K562 (cell line): Measurements from ENCODE around the gene C6orf89. TPM values are rescaled to one million over a fixed set of nuclear protein-coding genes. Genes with fewer than 3 reads are reported as not detected.
A peak's percentile ranks its signal among the peaks of the same experiment; 100 is the strongest.

ENCODE experiments used
- ATF7 ChIP-seq: fragments of 450-650 bp; IDR thresholded peaks from 2 replicates; pipeline ENCODE4 v1.7.1; 2014; ENCODE audit warnings: mild to moderate bottlenecking, moderate library complexity
- C11orf30 ChIP-seq: fragments of 450-650 bp; IDR thresholded peaks from 2 replicates; pipeline ENCODE4 v1.6.1; 2016; ENCODE audit warnings: low read depth, mild to moderate bottlenecking
- CAMTA2 ChIP-seq: fragments of 250-450 bp; sonication (Bioruptor Pico); conservative IDR thresholded peaks from 2 replicates; pipeline ENCODE4 v1.5.1; 2022
- CSDE1 ChIP-seq, 2 experiments: fragments of 450-650 bp; IDR thresholded peaks; 2 replicates each; pipeline ENCODE4 v1.6.1; 2016; ENCODE audit warnings: mild to moderate bottlenecking in 1 of 2
- FOXP1 ChIP-seq: sonication (generic); formaldehyde crosslinking; IDR thresholded peaks from 2 replicates; pipeline ENCODE4 v1.8.0; 2022; ENCODE audit warnings: mild to moderate bottlenecking, missing genetic modification reagents
- GTF2F1 ChIP-seq: IDR thresholded peaks from 2 replicates; pipeline ENCODE4 v1.6.1; 2011; ENCODE audit warnings: low read depth, low read length, improper control_type of control experiment
- HDGF ChIP-seq: fragments of 450-650 bp; IDR thresholded peaks from 2 replicates; pipeline ENCODE4 v1.6.1; 2016
- JUND ChIP-seq, 2 experiments: IDR thresholded peaks; 2 replicates in 1 of 2; 3 replicates in 1 of 2; pipeline ENCODE4 v1.6.1; 2011; ENCODE audit warnings: borderline replicate concordance in 2 of 2, low read depth in 2 of 2, low read length in 2 of 2, improper control_type of control experiment in 1 of 2, missing biosample characterization in 1 of 2, missing genetic modification characterization in 1 of 2, missing genetic modification reagents in 1 of 2
- NFATC3 ChIP-seq: fragments of 450-650 bp; IDR thresholded peaks from 2 replicates; pipeline ENCODE4 v1.6.1; 2017; ENCODE audit warnings: mild to moderate bottlenecking
- NFIX ChIP-seq: fragments of 250-450 bp; sonication (Bioruptor Pico); IDR thresholded peaks from 2 replicates; pipeline ENCODE4 v1.4.0; 2020; ENCODE audit warnings: low read depth, mild to moderate bottlenecking, moderate library complexity
- NR2C1 ChIP-seq, 2 experiments: fragments of 450-650 bp; IDR thresholded peaks; 2 replicates each; pipeline ENCODE4 v1.6.1; 2017; ENCODE audit warnings: mild to moderate bottlenecking in 2 of 2, antibody characterized with exemption in 1 of 2, inconsistent platforms in 1 of 2, missing compliant biosample characterization in 1 of 2, missing genetic modification characterization in 1 of 2
- PHF20 ChIP-seq: fragments of 450-650 bp; IDR thresholded peaks from 2 replicates; pipeline ENCODE4 v1.6.1; 2018; ENCODE audit not compliant: partially characterized antibody
- PYGO2 ChIP-seq: fragments of 450-650 bp; IDR thresholded peaks from 2 replicates; pipeline ENCODE4 v1.6.1; 2016; ENCODE audit warnings: mild to moderate bottlenecking, missing genetic modification characterization, moderate library complexity, missing compliant biosample characterization
- RBM15 ChIP-seq: fragments of 200-400 bp; formaldehyde crosslinking; IDR thresholded peaks from 2 replicates; pipeline ENCODE4 v1.6.1; 2018; ENCODE audit warnings: mild to moderate bottlenecking, low read length, moderate library complexity; ENCODE audit not compliant: insufficient read depth
- SIX5 ChIP-seq, 2 experiments: IDR thresholded peaks; 2 replicates each; pipeline ENCODE4 v1.6.1; 2011; ENCODE audit warnings: low read length in 2 of 2, borderline replicate concordance in 1 of 2, low read depth in 1 of 2, mild to moderate bottlenecking in 1 of 2, moderate library complexity in 1 of 2; ENCODE audit not compliant: insufficient read depth in 1 of 2
- SP1 ChIP-seq: sonication (generic); formaldehyde crosslinking; IDR thresholded peaks from 2 replicates; pipeline ENCODE4 v1.8.1; 2022; ENCODE audit warnings: mild to moderate bottlenecking, missing genetic modification reagents
- SRF ChIP-seq, 2 experiments: fragments of 250-450, 450-650 bp in 1 of 2; sonication (Bioruptor Pico) in 1 of 2; sonication (generic) in 1 of 2; formaldehyde crosslinking; IDR thresholded peaks; 2 replicates each; pipeline versions ENCODE4 v1.5.0 to v1.5.1; 2020 to 2022; ENCODE audit warnings: mild to moderate bottlenecking in 1 of 2, missing genetic modification reagents in 1 of 2
- ZNF253 ChIP-seq: fragments of 250-450 bp; sonication (Bioruptor Pico); conservative IDR thresholded peaks from 2 replicates; pipeline ENCODE4 v1.6.1; 2021; ENCODE audit warnings: mild to moderate bottlenecking
- polyA plus RNA-seq, 8 experiments: library from polyadenylated mRNA; depleted of rRNA in 4 of 8; stranded (reverse) in 5 of 8; unstranded in 3 of 8; fragments of >200 nt; fragmentation: Nextera tagmentation in 2 of 8; fragmentation: Illumina TruSeq in 1 of 8; extraction: Ambion mirVana in 2 of 8; extraction: Trizol in 1 of 8; gene quantifications; 2 replicates each; pipeline versions ENCODE4 v1.2.1 to v1.2.3, GENCODE V29; 2011 to 2014; ENCODE audit warnings: inconsistent platforms in 1 of 8, missing spikeins in 1 of 8
- total RNA-seq, 7 experiments: library from RNA; depleted of rRNA in 6 of 7; stranded (reverse); fragments of >200 nt in 6 of 7; fragmentation: Illumina TruSeq in 2 of 7; extraction: Trizol in 2 of 7; gene quantifications; 2 replicates each; pipeline versions ENCODE4 v1.2.1 to v1.2.3, GENCODE V29; 2011 to 2021; ENCODE audit warnings: low replicate concordance in 1 of 7
- TF ChIP-seq, protein P1 (sequence below), 2 experiments: fragments of 450-650 bp in 1 of 2; sonication (generic) in 1 of 2; formaldehyde crosslinking; conservative IDR thresholded peaks; 2 replicates each; pipeline versions ENCODE4 v1.4.0 to v1.8.1; 2020 to 2022; ENCODE audit warnings: mild to moderate bottlenecking in 1 of 2, missing genetic modification reagents in 1 of 2
- TF ChIP-seq, protein P2 (sequence below), 3 experiments: fragments of 200-800 bp in 1 of 3; fragments of 250-450 bp in 1 of 3; fragments of 450-650 bp in 1 of 3; sonication (Bioruptor Pico) in 1 of 3; sonication (Bioruptor generic) in 1 of 3; formaldehyde crosslinking in 1 of 3; IDR thresholded peaks; 2 replicates each; pipeline versions ENCODE4 v1.6.1 to v1.8.0; 2016 to 2022; ENCODE audit warnings: mild to moderate bottlenecking in 2 of 3, missing genetic modification characterization in 2 of 3, missing compliant biosample characterization in 1 of 3, moderate library complexity in 1 of 3
- TF ChIP-seq, protein P3 (sequence below): fragments of 450-650 bp; IDR thresholded peaks from 2 replicates; pipeline ENCODE4 v1.6.1; 2018; ENCODE audit warnings: mild to moderate bottlenecking, low read depth; ENCODE audit not compliant: partially characterized antibody

Gene C6orf89
- total and polyA plus RNA-seq, 9 of the 15 experiments (the other 6 are each of a cell fraction or from before 2014, with no cell fraction given): 35.2 to 111 (median 58.5) TPM

DNA sequence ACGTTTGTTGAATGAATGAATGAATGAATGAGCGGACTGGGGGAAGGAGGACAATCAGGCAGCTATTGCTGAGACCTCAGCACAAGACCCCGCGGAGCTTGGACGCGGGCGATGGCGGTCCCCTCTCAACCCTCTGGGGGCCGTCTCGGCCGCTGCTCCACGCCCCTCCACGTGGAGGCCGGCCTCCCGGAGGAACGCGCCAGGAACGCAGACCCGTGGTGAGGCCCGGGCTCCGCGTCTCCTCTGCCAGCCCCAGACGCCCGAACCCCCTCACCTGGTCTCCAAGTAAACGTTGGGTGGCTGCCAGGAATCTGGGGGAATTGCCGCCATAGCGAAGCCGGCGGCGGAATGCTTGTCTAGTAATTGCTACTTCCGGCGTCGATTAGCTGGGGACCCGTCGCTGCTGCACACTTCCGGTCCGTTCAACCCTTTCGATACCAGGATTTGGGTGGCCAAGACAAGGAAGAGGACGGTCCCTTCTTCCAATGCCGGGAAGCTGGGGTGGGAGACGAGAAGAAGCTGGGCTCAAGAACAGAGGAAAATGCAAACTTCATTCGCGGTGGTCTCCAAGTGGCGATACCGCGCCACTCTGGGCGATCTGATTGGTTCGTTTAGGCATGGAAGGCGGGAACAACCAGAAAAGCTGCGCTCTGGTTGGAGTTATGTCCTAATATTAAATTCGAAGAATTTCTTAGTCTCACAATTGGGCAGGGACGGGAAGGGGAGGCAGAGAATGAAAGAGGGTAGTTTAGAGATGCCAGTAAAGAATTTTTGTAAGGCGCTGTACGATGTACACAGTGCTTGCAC, 11.1 kb upstream of the C6orf89 start, which contains the start of gene PPIL1 (continued):
- TF ChIP-seq PYGO2 (no peak), ZNF253 (no peak; the same call in 1 of the 2 replicates), NFIX (CRISPR knock-in tag) (peak; percentile 71), FOXP1 (CRISPR knock-in tag) (peak; percentile 60; the same call in 1 of the 2 replicates), JUND (IDR thresholded peaks at IDR 0.05; ENCODE audit: borderline replicate concordance, low read depth, low read length) (peak; percentile 38; the same call in 1 of the 2 replicates), JUND (tag; IDR thresholded peaks at IDR 0.05; ENCODE audit: borderline replicate concordance, low read depth, low read length) (peak; percentile 57; the same call in 1 of the 3 replicates), ATF7 (peak; percentile 85), NR2C1 (IDR thresholded peaks at IDR 0.05) (peak; percentile 70), NR2C1 (tag; IDR thresholded peaks at IDR 0.05) (peak; percentile 81), NFATC3 (peak; percentile 71; the same call in 1 of the 2 replicates), SIX5 (IDR thresholded peaks at IDR 0.05; ENCODE audit: borderline replicate concordance in 1 of 2, insufficient read depth in 1 of 2, low read depth in 1 of 2, low read length in 2 of 2) (peak; percentile 38 to 43; a peak in 2 of 4 replicates), SRF (CRISPR knock-in tag; IDR thresholded peaks at IDR 0.05) (peak in 1 of 2 experiments; percentile 16; a peak in 1 of 4 replicates), PHF20 (peak; percentile 98), SP1 (CRISPR knock-in tag) (peak; percentile 61), CAMTA2 (CRISPR knock-in tag) (0 out of 2 replicates have a peak, but pooled peaks have one; percentile 28), RBM15 (no peak), CSDE1 (IDR thresholded peaks at IDR 0.05) (no peak), HDGF (no peak), C11orf30 (peak; percentile 93), GTF2F1 (peak; percentile 64; the same call in 1 of the 2 replicates)
- TF ChIP-seq, protein P1, sequence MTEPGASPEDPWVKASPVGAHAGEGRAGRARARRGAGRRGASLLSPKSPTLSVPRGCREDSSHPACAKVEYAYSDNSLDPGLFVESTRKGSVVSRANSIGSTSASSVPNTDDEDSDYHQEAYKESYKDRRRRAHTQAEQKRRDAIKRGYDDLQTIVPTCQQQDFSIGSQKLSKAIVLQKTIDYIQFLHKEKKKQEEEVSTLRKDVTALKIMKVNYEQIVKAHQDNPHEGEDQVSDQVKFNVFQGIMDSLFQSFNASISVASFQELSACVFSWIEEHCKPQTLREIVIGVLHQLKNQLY (CRISPR knock-in tag; conservative IDR thresholded peaks at IDR 0.05): 0 out of 4 replicates have a peak, but pooled peaks of 1 of the 2 experiments have one; percentile 4
- TF ChIP-seq, protein P2, sequence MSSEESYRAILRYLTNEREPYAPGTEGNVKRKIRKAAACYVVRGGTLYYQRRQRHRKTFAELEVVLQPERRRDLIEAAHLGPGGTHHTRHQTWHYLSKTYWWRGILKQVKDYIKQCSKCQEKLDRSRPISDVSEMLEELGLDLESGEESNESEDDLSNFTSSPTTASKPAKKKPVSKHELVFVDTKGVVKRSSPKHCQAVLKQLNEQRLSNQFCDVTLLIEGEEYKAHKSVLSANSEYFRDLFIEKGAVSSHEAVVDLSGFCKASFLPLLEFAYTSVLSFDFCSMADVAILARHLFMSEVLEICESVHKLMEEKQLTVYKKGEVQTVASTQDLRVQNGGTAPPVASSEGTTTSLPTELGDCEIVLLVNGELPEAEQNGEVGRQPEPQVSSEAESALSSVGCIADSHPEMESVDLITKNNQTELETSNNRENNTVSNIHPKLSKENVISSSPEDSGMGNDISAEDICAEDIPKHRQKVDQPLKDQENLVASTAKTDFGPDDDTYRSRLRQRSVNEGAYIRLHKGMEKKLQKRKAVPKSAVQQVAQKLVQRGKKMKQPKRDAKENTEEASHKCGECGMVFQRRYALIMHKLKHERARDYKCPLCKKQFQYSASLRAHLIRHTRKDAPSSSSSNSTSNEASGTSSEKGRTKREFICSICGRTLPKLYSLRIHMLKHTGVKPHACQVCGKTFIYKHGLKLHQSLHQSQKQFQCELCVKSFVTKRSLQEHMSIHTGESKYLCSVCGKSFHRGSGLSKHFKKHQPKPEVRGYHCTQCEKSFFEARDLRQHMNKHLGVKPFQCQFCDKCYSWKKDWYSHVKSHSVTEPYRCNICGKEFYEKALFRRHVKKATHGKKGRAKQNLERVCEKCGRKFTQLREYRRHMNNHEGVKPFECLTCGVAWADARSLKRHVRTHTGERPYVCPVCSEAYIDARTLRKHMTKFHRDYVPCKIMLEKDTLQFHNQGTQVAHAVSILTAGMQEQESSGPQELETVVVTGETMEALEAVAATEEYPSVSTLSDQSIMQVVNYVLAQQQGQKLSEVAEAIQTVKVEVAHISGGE (CRISPR knock-in tag; IDR thresholded peaks at IDR 0.05): peak; percentile 94 to 99 (median 98)
- TF ChIP-seq, protein P3, sequence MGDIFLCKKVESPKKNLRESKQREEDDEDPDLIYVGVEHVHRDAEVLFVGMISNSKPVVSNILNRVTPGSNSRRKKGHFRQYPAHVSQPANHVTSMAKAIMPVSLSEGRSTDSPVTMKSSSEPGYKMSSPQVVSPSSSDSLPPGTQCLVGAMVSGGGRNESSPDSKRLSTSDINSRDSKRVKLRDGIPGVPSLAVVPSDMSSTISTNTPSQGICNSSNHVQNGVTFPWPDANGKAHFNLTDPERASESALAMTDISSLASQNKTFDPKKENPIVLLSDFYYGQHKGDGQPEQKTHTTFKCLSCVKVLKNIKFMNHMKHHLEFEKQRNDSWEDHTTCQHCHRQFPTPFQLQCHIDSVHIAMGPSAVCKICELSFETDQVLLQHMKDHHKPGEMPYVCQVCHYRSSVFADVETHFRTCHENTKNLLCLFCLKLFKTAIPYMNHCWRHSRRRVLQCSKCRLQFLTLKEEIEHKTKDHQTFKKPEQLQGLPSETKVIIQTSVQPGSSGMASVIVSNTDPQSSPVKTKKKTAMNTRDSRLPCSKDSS: no peak
